GM23338 (cell line): Measurements from ENCODE around the gene P2RY12. TPM values are rescaled to one million over a fixed set of nuclear protein-coding genes. Genes with fewer than 3 reads are reported as not detected.

Experiments used
- ATAC-seq: fragments of 200-7000 bp; cut with Tn5 transposase; 3 replicates; pipeline ENCODE4 v1.9.1; 2020
- DNase-seq: peaks from one replicate; pipeline ENCODE4 v3.0.0-alpha.2; 2015; ENCODE audit warnings: low spot score
- H2AFZ ChIP-seq: fragments of 200-600 bp; sonication (generic); 2 replicates; pipeline ENCODE4 v1.8.0; 2016; ENCODE audit warnings: antibody characterized with exemption, mild to moderate bottlenecking, moderate library complexity
- H3F3A ChIP-seq: fragments of 200-600 bp; sonication (generic); replicated peaks from 2 replicates; pipeline ENCODE4 v1.8.0; 2017; ENCODE audit warnings: antibody characterized with exemption, mixed run types, low read depth
- H3K27ac ChIP-seq: fragments of 200-600 bp; sonication (generic); 2 replicates; pipeline ENCODE4 v1.6.1; 2016; ENCODE audit warnings: low read depth
- H3K27me3 ChIP-seq: fragments of 200-600 bp; sonication (generic); 2 replicates; pipeline ENCODE4 v1.8.0; 2016; ENCODE audit warnings: mild to moderate bottlenecking, mixed run types, moderate library complexity; ENCODE audit not compliant: insufficient read depth
- H3K36me3 ChIP-seq: fragments of 200-600 bp; sonication (generic); 2 replicates; pipeline ENCODE4 v1.8.0; 2016; ENCODE audit warnings: mild to moderate bottlenecking; ENCODE audit not compliant: insufficient read depth
- H3K4me1 ChIP-seq: fragments of 200-600 bp; sonication (generic); 2 replicates; pipeline ENCODE4 v1.8.0; 2016; ENCODE audit warnings: mild to moderate bottlenecking, moderate library complexity; ENCODE audit not compliant: insufficient read depth
- H3K4me2 ChIP-seq: fragments of 200-600 bp; sonication (generic); 2 replicates; pipeline ENCODE4 v1.7.1; 2017; ENCODE audit warnings: mixed run types
- H3K4me3 ChIP-seq: fragments of 200-600 bp; sonication (generic); 2 replicates; pipeline ENCODE4 v1.6.1; 2016; ENCODE audit warnings: mixed run types
- H3K79me2 ChIP-seq: fragments of 200-600 bp; sonication (generic); replicated peaks from 2 replicates; pipeline ENCODE4 v1.8.0; 2017; ENCODE audit warnings: mild to moderate bottlenecking; ENCODE audit not compliant: insufficient read depth
- H3K9me2 ChIP-seq: fragments of 200-600 bp; sonication (generic); 2 replicates; pipeline ENCODE4 v1.8.0; 2017; ENCODE audit not compliant: insufficient read depth
- H4K20me1 ChIP-seq: fragments of 200-600 bp; sonication (generic); replicated peaks from 2 replicates; pipeline ENCODE4 v1.8.0; 2017; ENCODE audit warnings: mild to moderate bottlenecking; ENCODE audit not compliant: insufficient read depth
- H3K27ac Mint-ChIP-seq: 2 replicates; pipeline ENCODE4 v1.8.0; 2020; ENCODE audit warnings: inconsistent platforms, mild to moderate bottlenecking, moderate library complexity, mixed read lengths
- H3K27me3 Mint-ChIP-seq: 3 replicates; pipeline ENCODE4 v1.8.0; 2022; ENCODE audit warnings: low read depth, mild to moderate bottlenecking, moderate library complexity, mixed read lengths, inconsistent platforms; ENCODE audit not compliant: insufficient read depth, poor library complexity
- H3K36me3 Mint-ChIP-seq: 3 replicates; pipeline ENCODE4 v1.8.0; 2021; ENCODE audit warnings: low read depth, mild to moderate bottlenecking, inconsistent platforms, moderate library complexity, mixed read lengths
- H3K4me1 Mint-ChIP-seq: 3 replicates; pipeline ENCODE4 v1.8.0; 2020; ENCODE audit warnings: mild to moderate bottlenecking, inconsistent platforms, mixed read lengths
- H3K4me3 Mint-ChIP-seq: 3 replicates; pipeline ENCODE4 v1.8.0; 2021; ENCODE audit warnings: moderate library complexity, mild to moderate bottlenecking, inconsistent platforms, mixed read lengths
- H3K9me3 Mint-ChIP-seq: 3 replicates; pipeline ENCODE4 v1.8.0; 2020; ENCODE audit warnings: moderate library complexity, mild to moderate bottlenecking, inconsistent platforms, mixed read lengths
- CREB1 ChIP-seq: fragments of 250-450 bp; sonication (Bioruptor Pico); IDR thresholded peaks from 2 replicates; pipeline ENCODE4 v1.5.0; 2020; ENCODE audit warnings: low read depth, mild to moderate bottlenecking, moderate library complexity
- STAT1 ChIP-seq: IDR thresholded peaks from one replicate; pipeline ENCODE4 v1.6.1; 2016; ENCODE audit warnings: antibody characterized with exemption; ENCODE audit not compliant: unreplicated experiment
- ZNF462 ChIP-seq: fragments of 250-450 bp; sonication (Bioruptor Pico); IDR thresholded peaks from 2 replicates; pipeline ENCODE4 v1.5.0; 2020; ENCODE audit warnings: mild to moderate bottlenecking, moderate library complexity
- polyA plus RNA-seq: library from polyadenylated mRNA; unstranded; fragments of >200 nt; fragmentation: Nextera tagmentation; extraction: Ambion mirVana; gene quantifications from 2 replicates; pipeline ENCODE4 v1.2.1, GENCODE V29; 2016
- total RNA-seq: library from RNA; depleted of rRNA; stranded (reverse); fragments of >200 nt; shearing (Covaris generic); gene quantifications from 2 replicates; pipeline ENCODE4 v1.2.3, GENCODE V29; 2014

The P2RY12 gene
- total and polyA plus RNA-seq, 2 experiments from 2014 or later, result 1.1 TPM; not detected in 1

GRCh38 chr3:151315136-151315535, 69.4 kb downstream of the P2RY12 start:
- no peak overlapping the region for H3K4me2 ChIP-seq

More at GRCh38 chr3:151315136-151315535, 69.4 kb downstream of the P2RY12 start:
- Mint-ChIP-seq H3K27me3 (no peaks in the 10 kb centered on the region), H3K4me1 (peaks cover 48% of the 10 kb centered on the region), H3K9me3 (no peaks in the 10 kb centered on the region), H3K27ac (peak overlapping the region; percentile 48), H3K4me3 (no peak overlapping the region; the same call in 2 of the 3 replicates), H3K36me3 (no peaks in the 10 kb centered on the region)
- Histone ChIP-seq H2AFZ (no peak overlapping the region), H3K4me1 (peaks cover 44% of the 10 kb centered on the region), H3K27me3 (no peaks in the 10 kb centered on the region), H3F3A (no peaks in the 10 kb centered on the region), H4K20me1 (no peaks in the 10 kb centered on the region), H3K79me2 (no peaks in the 10 kb centered on the region), H3K9me2 (no peaks in the 10 kb centered on the region), H3K27ac (peak overlapping the region; percentile 68; the same call in 1 of the 2 replicates), H3K36me3 (no peaks in the 10 kb centered on the region), H3K4me3 (no peak overlapping the region)
- ATAC-seq (no peak), DNase-seq (no peak)
- TF ChIP-seq STAT1 (no peak), ZNF462 (no peak), CREB1 (CRISPR knock-in tag) (no peak)
